Measurements from ENCODE around the gene NR2F1.

Gene NR2F1

DNA sequence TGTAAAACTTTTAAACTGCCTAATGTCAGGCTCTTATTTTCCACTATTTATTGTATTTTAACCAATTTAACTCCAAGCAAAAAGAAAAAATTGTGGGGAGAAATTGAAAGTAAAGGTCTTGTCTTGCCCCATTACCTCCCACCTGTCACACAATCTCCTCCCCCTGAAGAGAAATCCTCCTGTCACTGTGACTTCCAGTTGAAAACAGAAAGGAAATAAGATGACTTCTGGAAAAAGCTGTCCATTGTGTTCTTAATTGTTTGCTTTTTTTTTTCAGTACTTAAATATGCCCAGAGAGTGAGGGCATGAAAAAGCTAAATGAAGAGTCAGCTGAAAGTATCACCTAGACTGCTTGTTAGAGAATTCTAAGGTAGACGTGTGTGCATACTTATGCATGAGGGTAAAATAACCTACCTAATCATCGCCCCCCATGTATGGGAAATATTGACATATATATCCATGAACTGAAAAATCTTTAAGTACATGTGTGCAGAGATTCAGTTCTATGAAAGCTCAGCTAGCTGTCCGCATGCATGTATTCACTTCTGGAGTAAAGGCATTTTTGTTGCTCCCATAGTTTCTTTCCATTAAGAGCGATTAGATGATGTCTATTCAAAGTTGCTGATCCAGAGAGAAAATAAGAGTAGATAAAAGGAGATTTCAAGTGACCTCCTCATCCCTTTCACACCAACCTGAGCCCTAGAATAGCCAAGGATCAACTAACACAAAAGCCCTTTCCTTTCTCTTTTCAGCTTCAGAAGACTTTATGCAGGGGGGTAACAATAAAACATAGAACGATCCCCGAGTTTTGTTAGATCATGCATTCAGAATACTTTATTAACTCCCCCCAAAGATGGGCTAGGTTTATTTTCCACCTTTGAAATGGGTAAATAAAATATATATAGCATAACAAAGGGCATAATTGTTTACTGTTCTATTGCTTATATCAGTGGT is 7.3 kb upstream of the NR2F1 start:
- Histone ChIP-seq H3K9me3 (ENCODE audit: insufficient read depth, low read length) (no peaks in the 10 kb centered on the region), H3K79me2 (ENCODE audit: insufficient read depth, low read length) (no peaks in the 10 kb centered on the region), H3K27me3 (ENCODE audit: low read length) (no peaks in the 10 kb centered on the region), H3K4me2 (ENCODE audit: low read depth, low read length, poor library complexity, severe bottlenecking) (no peak overlapping the region), H4K20me1 (ENCODE audit: low read depth, low read length) (no peaks in the 10 kb centered on the region), H3K36me3 (ENCODE audit: low read length) (no peaks in the 10 kb centered on the region), H3K27ac (ENCODE audit: low read depth, low read length) (no peak overlapping the region), H3K9me2 (replicated peaks; ENCODE audit: insufficient read depth, low read length) (no peaks in the 10 kb centered on the region), H3K9ac (ENCODE audit: low read length) (no peak overlapping the region), H3F3A (ENCODE audit: insufficient read depth) (no peaks in the 10 kb centered on the region), H3K4me3 (ENCODE audit: insufficient read depth, low read length, poor library complexity, severe bottlenecking) (no peak overlapping the region), H2AFZ (ENCODE audit: low read depth, low read length, severe bottlenecking) (no peak overlapping the region)
- TF ChIP-seq EZH2phosphoT487 (conservative IDR thresholded peaks at IDR 0.05; ENCODE audit: low read length) (no peak), CTCF (IDR thresholded peaks at IDR 0.05; ENCODE audit: insufficient read depth, low read length, poor library complexity, severe bottlenecking) (no peak)

DNA sequence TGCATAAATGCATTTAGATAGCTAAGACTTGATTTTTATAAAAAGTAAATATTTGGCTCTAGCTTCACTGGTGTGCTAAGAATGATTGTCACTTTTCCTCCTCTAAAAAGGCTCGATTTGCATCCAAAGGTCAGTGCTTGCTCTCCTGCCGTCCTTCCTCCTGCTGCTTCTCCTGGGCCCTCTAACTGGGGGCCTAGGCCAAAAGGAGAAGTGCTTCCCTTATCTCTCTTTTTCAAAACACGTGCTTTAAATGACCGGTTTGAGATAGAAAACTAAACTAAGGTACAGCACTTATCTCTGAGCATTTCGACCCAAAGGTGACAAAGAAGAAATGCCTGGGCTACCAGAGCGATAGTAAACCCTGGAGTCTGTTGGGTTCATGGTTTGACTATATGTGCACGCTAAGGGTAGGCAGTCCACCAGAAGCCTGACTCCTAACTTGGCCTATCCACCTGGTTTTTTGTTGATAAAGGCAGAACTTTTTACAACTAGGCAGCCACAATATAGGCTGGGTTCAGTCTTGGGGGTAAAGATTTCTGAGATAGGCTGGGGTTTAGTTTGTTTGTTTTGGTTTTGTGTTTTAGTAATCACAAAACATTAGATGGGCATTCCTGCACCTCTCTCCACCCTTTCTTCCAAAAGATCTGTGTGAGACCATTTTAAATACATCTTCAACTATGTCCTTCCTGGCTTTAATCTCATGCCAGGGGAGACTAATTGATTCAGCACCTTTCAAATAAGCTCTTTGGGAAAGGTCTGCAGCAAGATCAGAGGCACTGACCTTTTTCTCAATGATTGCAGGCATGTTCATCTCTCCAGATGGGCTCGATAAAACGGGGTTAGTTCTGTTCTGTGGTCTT is 5.8 kb upstream of the NR2F1 start:
- no peak overlapping the region for H2AFZ ChIP-seq (ENCODE audit: low read depth, low read length, severe bottlenecking)
- no peak overlapping the region for H3K9ac ChIP-seq (ENCODE audit: low read length)
- H3K79me2 ChIP-seq (ENCODE audit: insufficient read depth, low read length) = no peaks in the 10 kb centered on the region
- TF ChIP-seq CTCF (IDR thresholded peaks at IDR 0.05; ENCODE audit: insufficient read depth, low read length, poor library complexity, severe bottlenecking) = no peak
- TF ChIP-seq EZH2phosphoT487 (conservative IDR thresholded peaks at IDR 0.05; ENCODE audit: low read length) = no peak
- no peaks in the 10 kb centered on the region for H3F3A ChIP-seq (ENCODE audit: insufficient read depth)
- H3K4me2 ChIP-seq (ENCODE audit: low read depth, low read length, poor library complexity, severe bottlenecking) = no peak overlapping the region
- no peaks in the 10 kb centered on the region for H3K27me3 ChIP-seq (ENCODE audit: low read length)
- H3K9me2 ChIP-seq (replicated peaks; ENCODE audit: insufficient read depth, low read length) = no peaks in the 10 kb centered on the region
- no peak overlapping the region for H3K4me3 ChIP-seq (ENCODE audit: insufficient read depth, low read length, poor library complexity, severe bottlenecking)
- no peaks in the 10 kb centered on the region for H3K9me3 ChIP-seq (ENCODE audit: insufficient read depth, low read length)
- H3K36me3 ChIP-seq (ENCODE audit: low read length) = no peaks in the 10 kb centered on the region
- no peaks in the 10 kb centered on the region for H4K20me1 ChIP-seq (ENCODE audit: low read depth, low read length)
- no peak overlapping the region for H3K27ac ChIP-seq (ENCODE audit: low read depth, low read length)

- H3F3A ChIP-seq (ENCODE audit: insufficient read depth) = peaks cover 1% of the 10 kb centered on the region; the same call in 1 of the 2 replicates
- TF ChIP-seq EZH2phosphoT487 (conservative IDR thresholded peaks at IDR 0.05; ENCODE audit: low read length) (no peak), CTCF (IDR thresholded peaks at IDR 0.05; ENCODE audit: insufficient read depth, low read length, poor library complexity, severe bottlenecking) (no peak)
- no peak overlapping the region for H3K27ac ChIP-seq (ENCODE audit: low read depth, low read length)
- no peaks in the 10 kb centered on the region for H3K27me3 ChIP-seq (ENCODE audit: low read length)
- H3K9me2 ChIP-seq (replicated peaks; ENCODE audit: insufficient read depth, low read length) = no peaks in the 10 kb centered on the region
- no peak overlapping the region for H3K4me2 ChIP-seq (ENCODE audit: low read depth, low read length, poor library complexity, severe bottlenecking)
- H3K79me2 ChIP-seq (ENCODE audit: insufficient read depth, low read length) = no peaks in the 10 kb centered on the region
- H4K20me1 ChIP-seq (ENCODE audit: low read depth, low read length) = no peaks in the 10 kb centered on the region
- H3K36me3 ChIP-seq (ENCODE audit: low read length) = no peaks in the 10 kb centered on the region
- H3K9ac ChIP-seq (ENCODE audit: low read length) = no peak overlapping the region
- no peak overlapping the region for H2AFZ ChIP-seq (ENCODE audit: low read depth, low read length, severe bottlenecking)
- no peaks in the 10 kb centered on the region for H3K9me3 ChIP-seq (ENCODE audit: insufficient read depth, low read length)
- no peak overlapping the region for H3K4me3 ChIP-seq (ENCODE audit: insufficient read depth, low read length, poor library complexity, severe bottlenecking)
Measured at GRCh38 chr5:93577854-93578812, 4.9 kb upstream of the NR2F1 start.
